Hepatocyte (in vitro differentiated cells): Measurements from ENCODE around the gene OPCML.

ENCODE experiments used
- EZH2 ChIP-seq: fragments of 200-600 bp; sonication (generic); IDR thresholded peaks from 2 replicates; pipeline ENCODE4 v1.6.1; 2016; ENCODE audit warnings: antibody characterized with exemption, mild to moderate bottlenecking, borderline replicate concordance
- TF ChIP-seq, protein P1 (sequence below): fragments of 200-600 bp; sonication (generic); IDR thresholded peaks from 2 replicates; pipeline ENCODE4 v1.5.1; 2016; ENCODE audit warnings: antibody characterized with exemption, mild to moderate bottlenecking; ENCODE audit not compliant: poor library complexity

DNA sequence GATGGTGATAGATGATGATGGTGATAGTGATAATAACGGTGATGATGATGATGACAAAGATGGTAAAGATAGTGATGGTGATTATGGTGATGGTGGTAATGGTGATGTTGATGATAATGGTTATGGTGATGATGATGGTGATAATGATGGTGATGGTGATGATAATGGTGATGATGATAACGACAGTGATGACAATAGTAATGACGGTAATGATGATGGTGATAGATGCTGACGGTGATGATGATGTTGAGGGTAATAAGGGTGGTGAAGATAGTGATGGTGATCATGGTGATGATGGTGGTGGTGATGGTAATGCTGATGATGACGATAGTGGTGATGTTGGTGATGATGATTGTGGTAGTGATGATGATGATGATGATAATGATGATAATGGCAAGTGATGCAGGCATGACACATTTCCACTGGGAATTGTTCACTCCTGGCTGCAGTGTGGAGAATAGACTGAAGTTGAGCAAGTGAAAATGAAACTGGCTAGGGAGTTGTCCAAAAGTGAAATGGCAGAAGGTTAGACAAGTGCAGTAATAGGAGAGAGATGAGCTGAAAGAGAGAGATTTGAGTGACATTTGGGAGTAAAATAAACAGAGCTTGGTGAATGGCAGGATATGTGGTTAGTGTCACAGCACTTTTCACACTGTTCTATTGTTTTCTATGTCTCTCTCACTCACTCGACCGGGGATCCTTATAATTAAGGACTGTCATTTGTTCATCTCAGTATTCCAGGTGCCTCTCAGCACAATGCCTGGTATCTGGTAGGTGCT is 992.5 kb downstream of the OPCML start:
- no peak for TF ChIP-seq EZH2
- TF ChIP-seq, protein P1, sequence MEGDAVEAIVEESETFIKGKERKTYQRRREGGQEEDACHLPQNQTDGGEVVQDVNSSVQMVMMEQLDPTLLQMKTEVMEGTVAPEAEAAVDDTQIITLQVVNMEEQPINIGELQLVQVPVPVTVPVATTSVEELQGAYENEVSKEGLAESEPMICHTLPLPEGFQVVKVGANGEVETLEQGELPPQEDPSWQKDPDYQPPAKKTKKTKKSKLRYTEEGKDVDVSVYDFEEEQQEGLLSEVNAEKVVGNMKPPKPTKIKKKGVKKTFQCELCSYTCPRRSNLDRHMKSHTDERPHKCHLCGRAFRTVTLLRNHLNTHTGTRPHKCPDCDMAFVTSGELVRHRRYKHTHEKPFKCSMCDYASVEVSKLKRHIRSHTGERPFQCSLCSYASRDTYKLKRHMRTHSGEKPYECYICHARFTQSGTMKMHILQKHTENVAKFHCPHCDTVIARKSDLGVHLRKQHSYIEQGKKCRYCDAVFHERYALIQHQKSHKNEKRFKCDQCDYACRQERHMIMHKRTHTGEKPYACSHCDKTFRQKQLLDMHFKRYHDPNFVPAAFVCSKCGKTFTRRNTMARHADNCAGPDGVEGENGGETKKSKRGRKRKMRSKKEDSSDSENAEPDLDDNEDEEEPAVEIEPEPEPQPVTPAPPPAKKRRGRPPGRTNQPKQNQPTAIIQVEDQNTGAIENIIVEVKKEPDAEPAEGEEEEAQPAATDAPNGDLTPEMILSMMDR = no peak
